SJCRH30 (cell line): ENCODE results near the gene HOXA2. TPM values are rescaled to one million over a fixed set of nuclear protein-coding genes. Genes with fewer than 3 reads are reported as not detected.

ENCODE experiments used
- DNase-seq, 2 experiments: peaks; one replicate each; pipeline ENCODE4 v3.0.0-alpha.2; 2015 to 2020
- H3K27ac ChIP-seq: fragments of 250-450 bp; sonication (Bioruptor Pico); 2 replicates; pipeline ENCODE4 v1.5.1; 2020; ENCODE audit warnings: mild to moderate bottlenecking, moderate library complexity
- H3K27me3 ChIP-seq: fragments of 250-450 bp; sonication (Bioruptor Pico); 2 replicates; pipeline ENCODE4 v1.5.1; 2020; ENCODE audit warnings: mild to moderate bottlenecking, moderate library complexity
- H3K36me3 ChIP-seq: fragments of 250-450 bp; sonication (Bioruptor Pico); 2 replicates; pipeline ENCODE4 v1.5.1; 2020; ENCODE audit warnings: mild to moderate bottlenecking, moderate library complexity
- H3K4me1 ChIP-seq: fragments of 250-450 bp; sonication (Bioruptor Pico); 2 replicates; pipeline ENCODE4 v1.5.1; 2020; ENCODE audit warnings: mild to moderate bottlenecking, moderate library complexity
- H3K4me3 ChIP-seq: fragments of 250-450 bp; sonication (Bioruptor Pico); 2 replicates; pipeline ENCODE4 v1.5.1; 2020; ENCODE audit warnings: mild to moderate bottlenecking, moderate library complexity
- H3K9me3 ChIP-seq: fragments of 250-450 bp; sonication (Bioruptor Pico); replicated peaks from 2 replicates; pipeline ENCODE4 v1.5.1; 2020; ENCODE audit warnings: mild to moderate bottlenecking, moderate library complexity
- total RNA-seq: library from RNA; depleted of rRNA; stranded (reverse); fragments of >200 nt; shearing (Covaris generic); gene quantifications from 2 replicates; pipeline ENCODE4 v1.2.3, GENCODE V29; 2014

HOXA2 gene
- total RNA-seq, 1 experiment from 2014 or later: 4.2 TPM

- Histone ChIP-seq H3K36me3 (no peaks in the 10 kb centered on the region), H3K4me1 (peaks cover 8% of the 10 kb centered on the region), H3K9me3 (no peaks in the 10 kb centered on the region), H3K4me3 (no peak overlapping the region), H3K27me3 (no peaks in the 10 kb centered on the region), H3K27ac (peak overlapping the region; percentile 6; the same call in 1 of the 2 replicates)
- peak; percentile 54 to 77 for DNase-seq
Measured at GRCh38 chr7:27123007-27123476, 20.6 kb upstream of the HOXA2 start.

DNA sequence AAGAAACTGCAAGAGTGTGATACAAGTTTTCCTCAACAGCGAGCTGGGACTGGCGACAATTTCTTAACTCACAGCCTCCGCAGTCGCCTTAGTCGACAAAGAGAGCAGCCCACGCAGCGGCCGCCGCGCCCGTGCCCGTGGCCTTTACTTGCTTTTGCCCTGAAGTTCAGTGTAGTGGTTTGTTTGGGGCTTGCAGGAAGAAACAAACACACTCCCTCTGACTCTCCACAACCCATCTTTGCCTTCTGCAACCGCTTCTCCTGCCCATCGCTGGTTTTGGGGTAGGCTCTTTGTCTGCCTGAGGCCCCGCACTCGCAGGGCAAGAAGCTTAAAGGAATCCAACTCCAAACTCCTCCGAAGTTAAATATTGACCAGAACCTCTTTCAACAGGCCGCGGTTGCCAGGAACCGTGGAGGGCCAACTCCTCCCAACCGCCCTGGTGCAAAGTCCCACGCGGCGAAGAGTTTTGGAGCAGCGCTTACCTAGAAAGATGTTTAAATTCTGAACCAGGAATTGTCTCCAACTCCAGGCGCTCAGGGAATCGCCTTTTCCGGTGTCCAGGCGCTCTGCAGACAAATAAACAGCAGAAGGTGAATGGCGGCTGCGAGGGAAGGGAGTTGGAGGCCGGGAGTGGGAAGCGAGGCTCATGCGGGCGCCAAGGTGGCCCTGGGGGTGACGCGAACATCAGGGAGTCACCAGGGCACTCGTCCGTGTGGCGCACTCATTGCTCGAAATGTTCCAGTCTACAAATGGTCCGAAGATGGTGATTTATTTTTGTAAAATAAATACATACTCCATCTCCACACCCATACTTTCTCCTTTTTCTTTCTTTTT lies 19.8 kb upstream of the HOXA2 start:
- no peaks in the 10 kb centered on the region for H3K9me3 ChIP-seq
- H3K36me3 ChIP-seq: no peaks in the 10 kb centered on the region
- no peak for DNase-seq
- H3K27me3 ChIP-seq: no peaks in the 10 kb centered on the region
- no peak overlapping the region for H3K4me3 ChIP-seq
- 0 out of 2 replicates have a peak, but pooled peaks cover under 1% of the 10 kb centered on the region for H3K4me1 ChIP-seq
- H3K27ac ChIP-seq: peak overlapping the region; percentile 6; the same call in 1 of the 2 replicates

DNA sequence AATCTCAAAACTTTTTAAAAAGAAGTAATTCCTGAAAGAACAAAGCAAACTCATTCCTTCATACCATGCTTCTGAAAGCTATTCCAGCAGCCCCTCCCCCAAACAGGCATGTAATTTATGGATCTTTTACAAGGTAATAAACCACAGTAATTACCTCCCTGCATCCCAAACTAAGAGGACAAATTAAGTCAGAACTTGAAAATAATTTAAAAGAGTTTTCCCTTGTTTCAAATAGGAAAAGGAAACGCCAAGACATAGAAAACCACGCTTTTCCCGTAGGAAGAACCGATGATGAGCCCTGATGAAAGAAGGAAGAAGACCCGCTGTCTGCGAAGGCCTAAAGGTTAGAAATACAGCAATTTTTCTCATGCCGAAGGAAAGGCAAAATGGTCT lies 19.2 kb upstream of the HOXA2 start:
- no peak for DNase-seq
- no peak overlapping the region for H3K4me3 ChIP-seq
- H3K4me1 ChIP-seq: no peaks in the 10 kb centered on the region
- H3K27me3 ChIP-seq: no peaks in the 10 kb centered on the region
- no peaks in the 10 kb centered on the region for H3K9me3 ChIP-seq
- H3K36me3 ChIP-seq: no peaks in the 10 kb centered on the region
- H3K27ac ChIP-seq: no peak overlapping the region

GRCh38 chr7:27119412-27119911 lies 17.0 kb upstream of the HOXA2 start:
- DNase-seq: no peak
- no peaks in the 10 kb centered on the region for H3K9me3 ChIP-seq

GRCh38 chr7:27118580-27118979 lies 16.1 kb upstream of the HOXA2 start:
- Histone ChIP-seq H3K27me3 (no peaks in the 10 kb centered on the region), H3K36me3 (no peaks in the 10 kb centered on the region), H3K9me3 (no peaks in the 10 kb centered on the region), H3K27ac (no peak overlapping the region), H3K4me3 (no peak overlapping the region), H3K4me1 (no peaks in the 10 kb centered on the region)
- DNase-seq: no peak

More at GRCh38 chr7:27119412-27119911, 17.0 kb upstream of the HOXA2 start:
- H3K4me1 ChIP-seq: no peaks in the 10 kb centered on the region
- no peaks in the 10 kb centered on the region for H3K27me3 ChIP-seq
- no peak overlapping the region for H3K4me3 ChIP-seq
- H3K36me3 ChIP-seq: no peaks in the 10 kb centered on the region
- no peak overlapping the region for H3K27ac ChIP-seq

- H3K4me3 ChIP-seq: no peak overlapping the region
Measured at GRCh38 chr7:27117887-27118491, 15.5 kb upstream of the HOXA2 start.

GRCh38 chr7:27116962-27117886 lies 14.7 kb upstream of the HOXA2 start:
- H3K36me3 ChIP-seq: no peaks in the 10 kb centered on the region
- no peaks in the 10 kb centered on the region for H3K27me3 ChIP-seq
- no peak for DNase-seq
- no peaks in the 10 kb centered on the region for H3K4me1 ChIP-seq
- no peaks in the 10 kb centered on the region for H3K9me3 ChIP-seq
- no peak overlapping the region for H3K27ac ChIP-seq
- no peak overlapping the region for H3K4me3 ChIP-seq

More at GRCh38 chr7:27117887-27118491, 15.5 kb upstream of the HOXA2 start:
- DNase-seq: no peak
- Histone ChIP-seq H3K36me3 (no peaks in the 10 kb centered on the region), H3K4me1 (no peaks in the 10 kb centered on the region), H3K27ac (no peak overlapping the region), H3K27me3 (no peaks in the 10 kb centered on the region), H3K9me3 (no peaks in the 10 kb centered on the region)

- H3K27ac ChIP-seq: no peak overlapping the region
- no peaks in the 10 kb centered on the region for H3K36me3 ChIP-seq
- no peak for DNase-seq
- H3K9me3 ChIP-seq: no peaks in the 10 kb centered on the region
- peaks cover 9% of the 10 kb centered on the region for H3K4me1 ChIP-seq
- no peaks in the 10 kb centered on the region for H3K27me3 ChIP-seq
- H3K4me3 ChIP-seq: no peak overlapping the region
Measured at GRCh38 chr7:27116031-27116961, 13.8 kb upstream of the HOXA2 start.

- H3K4me3 ChIP-seq: no peak overlapping the region
- no peak overlapping the region for H3K27ac ChIP-seq
- H3K9me3 ChIP-seq: no peaks in the 10 kb centered on the region
- no peaks in the 10 kb centered on the region for H3K27me3 ChIP-seq
- peaks cover 17% of the 10 kb centered on the region for H3K4me1 ChIP-seq
- no peak for DNase-seq
- H3K36me3 ChIP-seq: 0 out of 2 replicates have a peak, but pooled peaks cover 3% of the 10 kb centered on the region
Measured at GRCh38 chr7:27115221-27116026, 12.9 kb upstream of the HOXA2 start.

- Histone ChIP-seq H3K27ac (no peak overlapping the region), H3K9me3 (no peaks in the 10 kb centered on the region), H3K4me3 (no peak overlapping the region), H3K4me1 (peaks cover 17% of the 10 kb centered on the region), H3K36me3 (peaks cover 5% of the 10 kb centered on the region; the same call in 1 of the 2 replicates), H3K27me3 (no peaks in the 10 kb centered on the region)
- DNase-seq: no peak
Measured at GRCh38 chr7:27114881-27115220, 12.4 kb upstream of the HOXA2 start.

DNA sequence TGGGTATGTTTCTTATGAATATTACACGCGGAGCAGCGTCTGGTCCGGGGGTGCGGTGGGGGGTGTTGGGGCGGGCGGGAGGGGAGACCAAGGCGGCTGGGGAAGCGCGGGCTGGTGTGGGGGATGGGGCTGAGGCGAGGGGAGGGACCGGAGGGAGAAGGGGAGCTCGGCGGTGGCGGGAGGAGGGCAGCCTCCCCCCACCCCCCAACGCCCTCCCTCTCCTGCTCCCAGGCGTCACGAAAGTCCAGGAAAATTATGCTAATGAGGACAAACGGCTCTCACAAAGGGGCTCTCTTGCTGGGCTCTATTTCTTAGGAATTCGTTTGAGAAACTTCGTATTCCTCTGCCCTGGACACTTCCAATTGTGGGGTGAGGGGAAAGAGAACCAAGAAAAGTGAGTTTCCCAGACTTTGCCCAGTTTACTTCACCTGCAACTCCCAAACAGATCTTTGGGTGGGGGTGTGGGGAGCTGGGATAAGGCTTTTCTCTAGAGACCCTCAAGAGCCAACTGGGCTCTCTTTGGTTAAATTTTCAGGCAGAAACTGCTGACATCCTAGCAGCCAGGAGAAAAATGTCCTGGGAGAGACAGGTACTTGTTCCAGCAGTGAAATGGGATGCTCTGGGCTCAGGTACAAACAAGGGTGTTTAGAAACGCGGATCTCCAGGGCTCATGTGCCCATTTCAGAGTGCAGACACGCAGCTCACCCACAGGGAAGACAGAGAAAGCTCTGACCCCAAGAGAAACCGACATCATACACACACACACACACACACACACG lies 11.7 kb upstream of the HOXA2 start:
- peaks cover 11% of the 10 kb centered on the region for H3K36me3 ChIP-seq
- no peaks in the 10 kb centered on the region for H3K27me3 ChIP-seq
- H3K4me3 ChIP-seq: peak overlapping the region; percentile 99
- peaks cover 17% of the 10 kb centered on the region for H3K4me1 ChIP-seq
- H3K27ac ChIP-seq: peak overlapping the region; percentile 61
- no peaks in the 10 kb centered on the region for H3K9me3 ChIP-seq
- peak; percentile 77 to 81 for DNase-seq
